ENCODE measurements around the gene TDRD9. TPM values are rescaled to one million over a fixed set of nuclear protein-coding genes. Genes with fewer than 3 reads are reported as not detected.

The TDRD9 gene
- 1 to 10 TPM in 1 of 4 donors, under 1 TPM in 2, not detected in 1; 0.17 to 1.5 (median 0.31) TPM for total RNA-seq

GRCh38 chr14:103928011-103928890 lies at the start of gene TDRD9:
Gene TDRD9, plus strand, starts transcription at chr14:103928456. Its CDS starts 54 bp downstream, at chr14:103928510.
- no peak for ATAC-seq
- no peaks in the 10 kb centered on the region for H3K4me1 ChIP-seq
- in situ Hi-C loops (cut with MboI; ENCODE audit: low sequenced_read_pairs in 4 of 4): no loop called here
- no peaks in the 10 kb centered on the region for H3K9me3 ChIP-seq
- TF ChIP-seq POLR2A (IDR thresholded peaks at IDR 0.05) (no peak), CTCF (IDR thresholded peaks at IDR 0.05 in 4 of 5, conservative IDR thresholded peaks at IDR 0.05 in 1 of 5) (no peak)
- H3K36me3 ChIP-seq: no peaks in the 10 kb centered on the region
- peaks cover 0 to 7% (median 0%) of the 10 kb centered on the region in 3 donors for H3K27me3 ChIP-seq
- H3K27ac ChIP-seq: no peak within 1 kb of the TSS
- no peak for DNase-seq
- H3K4me3 ChIP-seq: no peak within 1 kb of the TSS
- intact Hi-C loops (cut with DNase I; ENCODE audit: low total_unique reads): no loop called here

GRCh38 chr14:103879118-103879569 lies 49.1 kb upstream of the TDRD9 start:
- intact Hi-C loops (cut with DNase I; ENCODE audit: low total_unique reads) (no loop called here), in situ Hi-C loops (cut with MboI; ENCODE audit: low sequenced_read_pairs in 4 of 4) (no loop called here)
- TF ChIP-seq POLR2A (IDR thresholded peaks at IDR 0.05) (no peak), CTCF (IDR thresholded peaks at IDR 0.05 in 4 of 5, conservative IDR thresholded peaks at IDR 0.05 in 1 of 5) (no peak)
- Histone ChIP-seq H3K27me3 (no peaks in the 10 kb centered on the region), H3K4me3 (no peak overlapping the region), H3K27ac (peak overlapping the region in 2 of 4 donors; percentile 16 to 45), H3K4me1 (peaks cover 20 to 25% of the 10 kb centered on the region in 2 donors), H3K9me3 (no peaks in the 10 kb centered on the region), H3K36me3 (no peaks in the 10 kb centered on the region)
- ATAC-seq (no peak), DNase-seq (no peak)

- Histone ChIP-seq H3K36me3 (no peaks in the 10 kb centered on the region), H3K4me1 (peaks cover 20 to 25% of the 10 kb centered on the region in 2 donors), H3K4me3 (peak overlapping the region in 3 of 4 donors; percentile 5 to 31 (median 18)), H3K27me3 (no peaks in the 10 kb centered on the region), H3K9me3 (no peaks in the 10 kb centered on the region), H3K27ac (peak overlapping the region; percentile 5 to 45 (median 20))
- ATAC-seq: peak; percentile 49 to 64
- intact Hi-C loops (cut with DNase I; ENCODE audit: low total_unique reads): no loop called here
- in situ Hi-C loops (cut with MboI; ENCODE audit: low sequenced_read_pairs in 4 of 4): no loop called here
- no peak for DNase-seq
- TF ChIP-seq CTCF (IDR thresholded peaks at IDR 0.05 in 4 of 5, conservative IDR thresholded peaks at IDR 0.05 in 1 of 5) (no peak), POLR2A (IDR thresholded peaks at IDR 0.05) (no peak)
Measured at GRCh38 chr14:103879570-103880347, 48.5 kb upstream of the TDRD9 start.

GRCh38 chr14:103880348-103881267 lies 47.6 kb upstream of the TDRD9 start:
- H3K4me1 ChIP-seq: peaks cover 20 to 25% of the 10 kb centered on the region in 2 donors
- H3K27ac ChIP-seq: peak overlapping the region in 3 of 4 donors; percentile 5 to 45 (median 16)
- no peaks in the 10 kb centered on the region for H3K36me3 ChIP-seq
- TF ChIP-seq CTCF (IDR thresholded peaks at IDR 0.05 in 4 of 5, conservative IDR thresholded peaks at IDR 0.05 in 1 of 5): no peak
- TF ChIP-seq POLR2A (IDR thresholded peaks at IDR 0.05): no peak
- in situ Hi-C loops (cut with MboI; ENCODE audit: low sequenced_read_pairs in 4 of 4) (no loop called here), intact Hi-C loops (cut with DNase I; ENCODE audit: low total_unique reads) (no loop called here)
- ATAC-seq (peak; percentile 39 to 52), DNase-seq (peak; percentile 27 to 62)
- H3K27me3 ChIP-seq: no peaks in the 10 kb centered on the region
- peak overlapping the region in 3 of 4 donors; percentile 5 to 31 (median 18) for H3K4me3 ChIP-seq
- no peaks in the 10 kb centered on the region for H3K9me3 ChIP-seq
